CD14-positive monocyte (primary cell): ENCODE data around the gene ADGRG6. TPM values are rescaled to one million over a fixed set of nuclear protein-coding genes. Genes with fewer than 3 reads are reported as not detected.

Source experiments
- DNase-seq, 3 donors: peaks; one replicate each; pipeline ENCODE4 v3.0.0-alpha.2; 2011 to 2022
- H2AFZ ChIP-seq: 2 replicates; pipeline ENCODE4 v1.6.0; 2012; ENCODE audit warnings: mild to moderate bottlenecking, low read depth, low read length, inconsistent platforms; ENCODE audit not compliant: insufficient read depth, poor library complexity, severe bottlenecking
- H3K27ac ChIP-seq, 2 donors: 1 replicate in 1 of 2; 2 replicates in 1 of 2; pipeline ENCODE4 v1.5.1; 2012 to 2013; ENCODE audit warnings: low read length in 2 of 2, control low read depth in 1 of 2, inconsistent platforms in 1 of 2, low read depth in 1 of 2, mild to moderate bottlenecking in 1 of 2
- H3K27me3 ChIP-seq, 2 donors: one replicate each; pipeline versions ENCODE4 v1.6.0 to v1.6.1; 2011 to 2013; ENCODE audit warnings: low read length in 2 of 2; ENCODE audit not compliant: control insufficient read depth in 2 of 2, insufficient read depth in 2 of 2
- H3K36me3 ChIP-seq, 2 donors: replicated peaks in 1 of 2; 1 replicate in 1 of 2; 2 replicates in 1 of 2; pipeline versions ENCODE4 v1.5.1 to v1.6.1; 2012 to 2013; ENCODE audit warnings: low read length in 2 of 2, control low read depth in 1 of 2, inconsistent platforms in 1 of 2, mild to moderate bottlenecking in 1 of 2; ENCODE audit not compliant: insufficient read depth in 2 of 2, control insufficient read depth in 1 of 2
- H3K4me1 ChIP-seq, 2 donors: 1 replicate in 1 of 2; 2 replicates in 1 of 2; pipeline versions ENCODE4 v1.5.1 to v1.6.1; 2012 to 2013; ENCODE audit warnings: low read length in 2 of 2, control low read depth in 1 of 2, inconsistent platforms in 1 of 2, mild to moderate bottlenecking in 1 of 2, moderate library complexity in 1 of 2; ENCODE audit not compliant: insufficient read depth in 2 of 2, control insufficient read depth in 1 of 2
- H3K4me2 ChIP-seq: replicated peaks from 2 replicates; pipeline ENCODE3; 2012; ENCODE audit warnings: low read length, moderate library complexity, mild to moderate bottlenecking; ENCODE audit not compliant: poor library complexity, severe bottlenecking; ENCODE audit errors: extremely low read depth
- H3K4me3 ChIP-seq, 3 experiments: fragments of 200-600 bp in 1 of 3; sonication (generic) in 1 of 3; replicated peaks in 1 of 3; 1 replicate in 2 of 3; 2 replicates in 1 of 3; pipeline ENCODE4 v1.5.1; 2011 to 2013; ENCODE audit warnings: low read length in 3 of 3, mild to moderate bottlenecking in 3 of 3, control low read depth in 2 of 3, low read depth in 2 of 3, inconsistent platforms in 1 of 3, moderate library complexity in 1 of 3
- H3K79me2 ChIP-seq: 2 replicates; pipeline ENCODE4 v1.6.0; 2012; ENCODE audit warnings: mild to moderate bottlenecking, control low read depth, inconsistent platforms, low read length, moderate library complexity; ENCODE audit not compliant: insufficient read depth
- H3K9ac ChIP-seq: 2 replicates; pipeline ENCODE4 v1.6.0; 2017; ENCODE audit warnings: low read length, mild to moderate bottlenecking; ENCODE audit not compliant: insufficient read depth, poor library complexity, severe bottlenecking
- H3K9me3 ChIP-seq, 2 donors: replicated peaks in 1 of 2; 1 replicate in 1 of 2; 2 replicates in 1 of 2; pipeline versions ENCODE4 v1.5.1 to v1.6.1; 2012 to 2013; ENCODE audit warnings: low read length in 2 of 2, control low read depth in 1 of 2; ENCODE audit not compliant: control insufficient read depth in 1 of 2, insufficient read depth in 1 of 2
- H4K20me1 ChIP-seq: 2 replicates; pipeline ENCODE4 v1.6.0; 2012; ENCODE audit warnings: mild to moderate bottlenecking, low read length, control low read depth, moderate library complexity; ENCODE audit not compliant: insufficient read depth
- H3K27ac Mint-ChIP-seq, 7 donors: one replicate each; pipeline ENCODE4 v1.8.0; 2020; ENCODE audit warnings: mild to moderate bottlenecking in 7 of 7, mixed read lengths in 7 of 7, moderate library complexity in 6 of 7, inconsistent platforms in 2 of 7
- H3K27me3 Mint-ChIP-seq, 3 donors: one replicate each; pipeline ENCODE4 v1.8.0; 2021 to 2022; ENCODE audit warnings: low read depth in 3 of 3, mild to moderate bottlenecking in 3 of 3, mixed read lengths in 3 of 3, moderate library complexity in 3 of 3, inconsistent platforms in 1 of 3
- H3K36me3 Mint-ChIP-seq, 2 donors: one replicate each; pipeline ENCODE4 v1.8.0; 2020; ENCODE audit warnings: mixed read lengths in 2 of 2, inconsistent platforms in 1 of 2, mild to moderate bottlenecking in 1 of 2
- H3K4me1 Mint-ChIP-seq: one replicate; pipeline ENCODE4 v1.8.0; 2020; ENCODE audit warnings: mild to moderate bottlenecking, mixed read lengths
- H3K4me3 Mint-ChIP-seq, 2 donors: one replicate each; pipeline ENCODE4 v1.8.0; 2020; ENCODE audit warnings: mild to moderate bottlenecking in 2 of 2, mixed read lengths in 2 of 2, moderate library complexity in 1 of 2
- H3K9me3 Mint-ChIP-seq, 7 donors: one replicate each; pipeline ENCODE4 v1.8.0; 2020 to 2022; ENCODE audit warnings: mixed read lengths in 7 of 7, mild to moderate bottlenecking in 6 of 7, moderate library complexity in 6 of 7, inconsistent platforms in 2 of 7
- CTCF ChIP-seq: fragments of 200-600 bp; IDR thresholded peaks from one replicate; pipeline ENCODE4 v1.8.0; 2022; ENCODE audit warnings: antibody characterized with exemption, mild to moderate bottlenecking
- WGBS: methylation state at CpG from one replicate; pipeline ENCODE4 v1.1.5; 2013; ENCODE audit warnings: missing lambda C conversion rate; ENCODE audit not compliant: insufficient coverage; 5-methylcytosine and 5-hydroxymethylcytosine counted together
- intact Hi-C, 2 donors: fragments of 100-400 bp; cut with micrococcal nuclease; formaldehyde crosslinking; loops; one replicate each; pipeline versions ENCODE4 v1.15.0 to v1.15.1; 2023
- polyA plus RNA-seq, 3 donors: library from polyadenylated mRNA; depleted of rRNA in 1 of 3; unstranded in 2 of 3; stranded (reverse) in 1 of 3; fragments of 300-500 nt in 2 of 3; fragments of >200 nt in 1 of 3; fragmentation: Illumina TruSeq in 2 of 3; gene quantifications; 1 replicate in 2 of 3; 2 replicates in 1 of 3; pipeline ENCODE4 v1.2.3, GENCODE V29; 2012 to 2021

ADGRG6 gene
- polyA plus RNA-seq, 3 donors, result 0.18 to 0.31 TPM; not detected in 1

- H3K4me3 Mint-ChIP-seq, result no peak overlapping the region
- DNase-seq, result no peak
- H3K4me3 ChIP-seq, result no peak overlapping the region
- H3K36me3 Mint-ChIP-seq, result no peaks in the 10 kb centered on the region
- intact Hi-C loops, result no loop called here
- H4K20me1 ChIP-seq, result no peaks in the 10 kb centered on the region
- TF ChIP-seq CTCF, result no peak
- no peaks in the 10 kb centered on the region for H3K27me3 ChIP-seq
- no peak overlapping the region for H3K9ac ChIP-seq
- H3K27ac ChIP-seq, result no peak overlapping the region
- H3K4me2 ChIP-seq, result no peak overlapping the region
- H3K9me3 ChIP-seq, result peaks cover 0 to 12% of the 10 kb centered on the region in 2 donors
- H3K27me3 Mint-ChIP-seq, result no peaks in the 10 kb centered on the region
- H3K36me3 ChIP-seq, result no peaks in the 10 kb centered on the region
- no peaks in the 10 kb centered on the region for H3K79me2 ChIP-seq
- H3K4me1 Mint-ChIP-seq, result no peaks in the 10 kb centered on the region
- no peak overlapping the region for H2AFZ ChIP-seq
- H3K4me1 ChIP-seq, result no peaks in the 10 kb centered on the region
- no peak overlapping the region for H3K27ac Mint-ChIP-seq
- peaks cover 5 to 24% (median 13%) of the 10 kb centered on the region in 7 donors for H3K9me3 Mint-ChIP-seq
Observed at GRCh38 chr6:142429195-142429594, 127.4 kb downstream of the ADGRG6 start.

DNA sequence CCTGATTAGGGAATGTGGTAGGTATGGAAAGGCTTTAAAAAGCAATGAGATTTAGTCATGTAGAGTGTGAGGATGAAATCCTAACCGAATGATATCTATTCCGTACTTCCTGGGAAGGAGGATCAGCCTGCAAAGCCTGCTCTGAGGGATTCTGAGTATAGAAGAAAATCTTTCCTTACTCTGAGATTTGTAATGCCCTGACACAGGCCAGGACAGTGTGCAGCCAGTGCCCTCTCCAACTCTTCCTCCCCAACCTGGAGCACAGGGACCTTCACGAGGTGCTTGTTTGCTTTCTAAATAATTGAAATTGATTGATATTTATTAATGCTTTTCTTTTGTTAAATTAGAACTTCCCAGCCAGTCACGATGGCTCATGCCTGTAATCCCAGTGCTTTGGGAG lies 131.6 kb downstream of the ADGRG6 start:
- H3K4me1 Mint-ChIP-seq, result no peaks in the 10 kb centered on the region
- H3K9me3 Mint-ChIP-seq, result peaks cover 0 to 9% (median 2%) of the 10 kb centered on the region in 7 donors
- Histone ChIP-seq H3K27ac (no peak overlapping the region), H3K36me3 (no peaks in the 10 kb centered on the region), H3K4me1 (no peaks in the 10 kb centered on the region), H3K9ac (no peak overlapping the region), H3K27me3 (no peaks in the 10 kb centered on the region), H3K79me2 (no peaks in the 10 kb centered on the region), H4K20me1 (no peaks in the 10 kb centered on the region), H2AFZ (no peak overlapping the region), H3K4me3 (no peak overlapping the region), H3K9me3 (no peaks in the 10 kb centered on the region), H3K4me2 (no peak overlapping the region)
- no peaks in the 10 kb centered on the region for H3K27me3 Mint-ChIP-seq
- no peak overlapping the region for H3K27ac Mint-ChIP-seq
- intact Hi-C loops, result no loop called here
- H3K4me3 Mint-ChIP-seq, result no peak overlapping the region
- 93% methylated on average over 2 of the region's 4 CpGs for WGBS
- no peak for TF ChIP-seq CTCF
- H3K36me3 Mint-ChIP-seq, result no peaks in the 10 kb centered on the region
- no peak for DNase-seq
